PC-3 (cell line): ENCODE results near the gene ZSCAN30. TPM values are rescaled to one million over a fixed set of nuclear protein-coding genes. Genes with fewer than 3 reads are reported as not detected.

Source experiments
- ATAC-seq: fragments of 200-7000 bp; cut with Tn5 transposase; 2 replicates; pipeline ENCODE4 v1.9.1; 2020; ENCODE audit warnings: mild to moderate bottlenecking, moderate library complexity
- BruUV-seq: library from RNA; stranded (reverse); fragments of 400-500 nt; replicated peaks from 2 replicates; lab custom pipeline; 2021; lab: Mats Ljungman, UMichigan
- CTCF ChIA-PET: fragments of 300-600 bp; sonication (Branson Sonifier 250); formaldehyde crosslinking; loops from one replicate; lab custom pipeline; 2022; ENCODE audit warnings: antibody characterized with exemption; lab: Charles Lee
- POLR2A ChIA-PET: fragments of 300-600 bp; sonication (Branson Sonifier 250); formaldehyde crosslinking; loops from one replicate; lab custom pipeline; 2022; ENCODE audit warnings: antibody characterized with exemption; ENCODE audit not compliant: unreplicated experiment; lab: Charles Lee
- DNase-seq: peaks from one replicate; pipeline ENCODE4 v3.0.0-alpha.2; 2015
- H2AFZ ChIP-seq: fragments of 300-600 bp; sonication (generic); 2 replicates; pipeline ENCODE4 v1.6.0; 2016; ENCODE audit warnings: antibody characterized with exemption, low read length
- H3F3A ChIP-seq: fragments of 300-600 bp; sonication (generic); one replicate; pipeline ENCODE4 v1.6.0; 2017; ENCODE audit warnings: antibody characterized with exemption, low read length, control low read depth, mild to moderate bottlenecking; ENCODE audit not compliant: unreplicated experiment
- H3K27ac ChIP-seq: fragments of 300-600 bp; sonication (generic); 2 replicates; pipeline ENCODE4 v1.5.1; 2016; ENCODE audit warnings: mild to moderate bottlenecking, low read length
- H3K27me3 ChIP-seq: fragments of 300-600 bp; sonication (generic); 2 replicates; pipeline ENCODE4 v1.6.1; 2016; ENCODE audit warnings: low read length, mixed read lengths
- H3K36me3 ChIP-seq: fragments of 300-600 bp; sonication (generic); 2 replicates; pipeline ENCODE4 v1.6.1; 2016; ENCODE audit warnings: low read depth, mixed run types, low read length, mixed read lengths
- H3K4me1 ChIP-seq: fragments of 300-600 bp; sonication (generic); 2 replicates; pipeline ENCODE4 v1.5.1; 2016; ENCODE audit warnings: low read length; ENCODE audit not compliant: insufficient read depth
- H3K4me2 ChIP-seq: fragments of 300-600 bp; sonication (generic); 2 replicates; pipeline ENCODE4 v1.6.0; 2016; ENCODE audit warnings: low read length
- H3K4me3 ChIP-seq: fragments of 300-600 bp; sonication (generic); 2 replicates; pipeline ENCODE4 v1.5.1; 2016; ENCODE audit warnings: mild to moderate bottlenecking, low read length, mixed read lengths
- H3K79me2 ChIP-seq: fragments of 300-600 bp; sonication (generic); 2 replicates; pipeline ENCODE4 v1.6.1; 2017; ENCODE audit warnings: low read length, mixed read lengths
- H3K9ac ChIP-seq: fragments of 300-600 bp; sonication (generic); 2 replicates; pipeline ENCODE4 v1.6.0; 2016; ENCODE audit warnings: mild to moderate bottlenecking, low read length
- H3K9me2 ChIP-seq: fragments of 300-600 bp; sonication (generic); replicated peaks from 2 replicates; pipeline ENCODE4 v1.6.1; 2016; ENCODE audit warnings: mixed run types, low read length, mixed read lengths
- H3K9me3 ChIP-seq: fragments of 300-600 bp; sonication (generic); 2 replicates; pipeline ENCODE4 v1.6.1; 2016; ENCODE audit warnings: low read length, mixed read lengths
- H4K20me1 ChIP-seq: fragments of 300-600 bp; sonication (generic); 2 replicates; pipeline ENCODE4 v1.6.1; 2016; ENCODE audit warnings: low read length, mixed read lengths
- CTCF ChIP-seq: fragments of 300-600 bp; sonication (generic); conservative IDR thresholded peaks from 2 replicates; pipeline ENCODE4 v1.5.1; 2017; ENCODE audit warnings: antibody characterized with exemption, low read depth, mild to moderate bottlenecking, low read length
- EZH2 ChIP-seq: fragments of 300-600 bp; sonication (generic); IDR thresholded peaks from one replicate; pipeline ENCODE4 v1.6.1; 2017; ENCODE audit warnings: antibody characterized with exemption, mild to moderate bottlenecking, low read length; ENCODE audit not compliant: unreplicated experiment
- EZH2phosphoT487 ChIP-seq: fragments of 300-600 bp; sonication (generic); IDR thresholded peaks from 2 replicates; pipeline ENCODE4 v1.6.1; 2018; ENCODE audit warnings: mild to moderate bottlenecking, antibody characterized with exemption, low read length, borderline replicate concordance
- intact Hi-C: fragments of 100-400 bp; cut with micrococcal nuclease; formaldehyde crosslinking; loops from 2 replicates; pipeline ENCODE4 v1.9.0; 2023
- total RNA-seq: library from RNA; depleted of rRNA; stranded (reverse); fragments of >200 nt; gene quantifications from 2 replicates; pipeline ENCODE4 v1.2.3, GENCODE V29; 2014

Gene ZSCAN30
- total RNA-seq, 1 experiment from 2014 or later, result 2.8 TPM

GRCh38 chr18:35326695-35327387, 36.8 kb upstream of the ZSCAN30 start:
- Histone ChIP-seq H3K27ac (no peak overlapping the region), H3K36me3 (no peaks in the 10 kb centered on the region), H3K79me2 (no peaks in the 10 kb centered on the region), H3K9me2 (no peaks in the 10 kb centered on the region), H3K27me3 (no peaks in the 10 kb centered on the region), H3K4me2 (no peak overlapping the region), H3F3A (no peaks in the 10 kb centered on the region), H3K9me3 (no peaks in the 10 kb centered on the region), H4K20me1 (no peaks in the 10 kb centered on the region), H2AFZ (no peak overlapping the region), H3K4me3 (no peak overlapping the region), H3K4me1 (no peaks in the 10 kb centered on the region), H3K9ac (no peak overlapping the region)
- ChIA-PET CTCF (no interaction called here), POLR2A (no interaction called here)
- no peak for ATAC-seq
- intact Hi-C loops, result no loop called here
- no peak for TF ChIP-seq EZH2
- TF ChIP-seq CTCF, result no peak
- TF ChIP-seq EZH2phosphoT487, result no peak
- no TSS peak for BruUV-seq
- no peak for DNase-seq

- Histone ChIP-seq H3K4me2 (no peak overlapping the region), H3K9me3 (no peaks in the 10 kb centered on the region), H3K79me2 (no peaks in the 10 kb centered on the region), H3K36me3 (no peaks in the 10 kb centered on the region), H3K9me2 (no peaks in the 10 kb centered on the region), H4K20me1 (no peaks in the 10 kb centered on the region), H3F3A (no peaks in the 10 kb centered on the region), H2AFZ (no peak overlapping the region), H3K9ac (no peak overlapping the region), H3K4me1 (no peaks in the 10 kb centered on the region), H3K4me3 (no peak overlapping the region), H3K27ac (no peak overlapping the region), H3K27me3 (no peaks in the 10 kb centered on the region)
- TF ChIP-seq EZH2phosphoT487, result no peak
- no peak for TF ChIP-seq EZH2
- CTCF ChIA-PET, result no interaction called here
- POLR2A ChIA-PET, result no interaction called here
- no TSS peak for BruUV-seq
- DNase-seq, result no peak
- intact Hi-C loops, result no loop called here
- no peak for ATAC-seq
These were observed 35.1 kb upstream of the ZSCAN30 start for GRCh38 chr18:35324926-35325655.

- Histone ChIP-seq H3K9me2 (no peaks in the 10 kb centered on the region), H3F3A (no peaks in the 10 kb centered on the region), H3K9me3 (no peaks in the 10 kb centered on the region), H3K27me3 (no peaks in the 10 kb centered on the region), H3K4me3 (no peak overlapping the region), H3K4me2 (no peak overlapping the region), H3K79me2 (no peaks in the 10 kb centered on the region), H3K4me1 (no peaks in the 10 kb centered on the region), H3K27ac (no peak overlapping the region), H4K20me1 (no peaks in the 10 kb centered on the region), H3K36me3 (no peaks in the 10 kb centered on the region), H3K9ac (no peak overlapping the region), H2AFZ (no peak overlapping the region)
- TF ChIP-seq CTCF (no peak), EZH2 (no peak), EZH2phosphoT487 (no peak)
- peak; percentile 9 for DNase-seq
- peak; percentile 97 for ATAC-seq
- ChIA-PET POLR2A (no interaction called here), CTCF (interaction anchor here (0.6 kb wide), 1 partner anchor 91 kb away, joined by 3 read pairs; no protein-coding TSS in a partner anchor)
- intact Hi-C loops, result no loop called here
- no TSS peak for BruUV-seq
These were observed 32.7 kb upstream of the ZSCAN30 start for GRCh38 chr18:35322486-35323458.
